NCI-H82 treated with DMSO at 0.1 percent for 48 hours (cell line): ENCODE results near the gene SLC44A3.
A peak's percentile ranks its signal among the peaks of the same experiment; 100 is the strongest.

Source experiments
- DNase-seq: peaks from one replicate; lab custom pipeline; 2025; ENCODE audit not compliant: unreplicated experiment; lab: John Stamatoyannopoulos, UW

The SLC44A3 gene

GRCh38 chr1:94799206-94799605 lies 21.0 kb upstream of the SLC44A3 start:
- DNase-seq: no peak

DNA sequence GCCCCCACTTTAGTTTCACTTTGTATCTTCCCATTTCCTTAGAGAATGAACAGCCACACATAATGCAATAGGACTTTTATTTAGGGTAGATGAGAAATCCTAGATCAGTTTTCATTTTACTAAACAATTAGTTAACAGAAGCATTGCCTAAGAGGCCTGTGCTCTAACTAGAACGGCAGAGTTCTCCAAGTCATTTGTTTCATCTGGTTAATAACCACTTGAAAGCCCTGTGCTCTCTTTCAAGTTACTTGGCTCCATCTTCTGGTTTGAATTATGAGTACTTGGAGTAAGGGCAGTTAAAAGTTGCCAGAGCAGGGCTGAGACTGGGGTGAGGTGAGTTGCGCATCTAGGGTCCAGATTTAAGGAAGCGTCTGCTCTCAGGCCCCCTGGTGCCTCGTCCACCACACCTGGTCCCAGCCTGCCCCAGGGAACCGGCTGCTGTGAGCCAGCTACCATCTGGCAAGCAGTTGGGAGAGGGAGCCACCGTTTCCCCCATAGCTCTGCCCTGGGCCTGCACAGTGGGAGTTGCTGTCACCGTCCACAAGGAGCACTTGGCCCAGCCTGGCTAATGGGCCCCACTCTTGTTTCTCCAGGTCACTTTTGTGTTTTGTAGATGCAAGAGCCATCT lies 18.1 kb upstream of the SLC44A3 start:
- peak; percentile 44 for DNase-seq

GRCh38 chr1:94803106-94803505 lies 17.1 kb upstream of the SLC44A3 start:
- no peak for DNase-seq

GRCh38 chr1:94803517-94804441 lies 16.4 kb upstream of the SLC44A3 start:
- DNase-seq: peak; percentile 88

DNA sequence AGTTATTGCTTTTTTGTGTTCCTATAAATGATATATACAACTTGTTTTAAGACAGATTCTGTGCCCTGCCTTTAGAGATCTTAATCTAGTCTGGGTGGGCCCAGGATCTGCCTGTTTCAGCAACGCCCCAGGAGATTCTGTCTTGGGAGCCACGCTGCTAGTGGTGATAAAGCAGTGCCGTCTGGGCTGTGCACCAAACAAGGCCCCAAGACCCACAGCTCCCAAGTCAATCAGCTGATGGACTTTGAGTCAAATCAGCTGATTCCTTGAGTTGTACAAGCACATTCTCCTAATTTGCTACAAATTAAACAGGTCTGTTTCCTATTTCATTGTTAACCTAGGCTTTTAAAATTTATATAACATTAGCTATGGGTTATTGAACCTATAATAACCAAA lies 15.7 kb upstream of the SLC44A3 start:
- no peak for DNase-seq

- no peak for DNase-seq
Observed at GRCh38 chr1:94805912-94806311, 14.2 kb upstream of the SLC44A3 start.

- no peak for DNase-seq
Observed at GRCh38 chr1:94806441-94806871, 13.7 kb upstream of the SLC44A3 start.

GRCh38 chr1:94807742-94808491 lies 12.2 kb upstream of the SLC44A3 start:
- DNase-seq: no peak

DNA sequence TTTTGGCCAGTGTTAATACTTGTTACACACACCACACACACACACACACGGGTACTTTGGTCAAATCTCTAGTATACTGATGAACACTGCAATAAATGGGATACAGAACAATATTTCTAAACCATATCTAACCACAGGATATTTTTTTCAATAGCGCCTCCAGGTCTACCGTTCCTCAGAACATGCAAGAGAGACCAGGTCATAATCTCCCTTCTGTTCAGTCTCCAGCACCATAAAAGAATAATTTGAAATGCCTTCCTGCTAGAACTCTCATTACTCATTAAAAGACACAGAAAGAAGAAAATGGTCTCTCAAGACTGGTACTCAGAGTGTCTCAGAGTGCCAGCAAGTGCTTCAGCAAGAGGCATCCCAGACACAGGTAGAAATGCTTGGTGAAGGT lies 11.5 kb upstream of the SLC44A3 start:
- no peak for DNase-seq

DNA sequence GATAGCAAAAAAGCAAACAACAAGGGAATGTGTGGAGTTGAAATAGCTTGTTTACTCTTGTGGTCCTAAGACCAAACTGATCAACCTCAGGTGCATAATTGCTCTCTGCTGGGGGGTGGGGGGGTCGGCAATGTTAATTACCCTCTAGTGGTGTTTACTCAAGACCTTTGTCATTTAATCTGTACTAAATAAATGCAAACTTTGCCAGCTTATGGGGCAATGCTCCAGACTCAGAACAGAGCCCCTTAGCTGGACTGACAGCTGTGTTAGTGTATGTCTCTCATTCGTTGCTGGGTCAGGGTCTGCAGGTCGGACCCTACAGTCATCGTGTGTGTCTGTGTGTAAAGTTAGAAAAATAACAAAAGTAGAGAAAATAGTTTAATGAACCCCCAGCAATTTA lies 7.2 kb upstream of the SLC44A3 start:
- DNase-seq: no peak

DNA sequence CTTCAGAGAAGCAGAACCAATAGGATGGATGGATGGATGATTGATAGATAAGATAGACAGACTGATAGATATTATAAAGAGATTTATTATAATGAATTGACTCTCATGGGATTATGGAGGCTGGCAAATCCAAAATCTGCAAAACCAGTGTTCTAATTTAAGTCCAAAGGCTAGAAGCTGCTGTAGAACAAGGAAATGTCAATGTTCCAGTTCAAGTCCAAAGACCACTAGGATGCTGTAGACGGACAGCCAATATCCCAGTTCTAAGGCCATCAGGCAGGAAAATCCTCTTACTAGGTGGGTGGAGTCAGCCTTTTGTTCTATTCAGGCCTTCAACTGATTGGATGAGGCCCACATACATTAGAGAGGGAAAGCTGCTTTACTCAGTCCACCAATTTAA lies 4.1 kb upstream of the SLC44A3 start:
- DNase-seq: no peak

DNA sequence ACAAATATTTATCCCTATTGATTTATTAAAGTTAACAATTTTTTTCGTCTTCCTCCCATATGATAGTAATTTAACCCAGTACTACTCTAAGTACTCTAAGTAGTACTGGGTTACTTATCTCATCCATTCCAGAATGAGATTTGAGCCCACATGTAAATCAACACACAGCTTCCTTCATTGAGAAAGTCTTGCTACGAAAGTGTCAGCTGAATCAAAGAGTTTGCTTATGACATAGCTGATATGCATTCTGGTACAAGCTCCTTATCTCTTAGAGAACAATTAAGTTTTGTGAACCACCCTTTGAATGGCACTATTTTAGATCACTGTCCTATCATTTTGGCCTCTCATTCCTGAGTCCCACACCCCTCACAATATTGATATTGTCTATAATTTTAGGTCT lies 2.4 kb upstream of the SLC44A3 start:
- no peak for DNase-seq

DNA sequence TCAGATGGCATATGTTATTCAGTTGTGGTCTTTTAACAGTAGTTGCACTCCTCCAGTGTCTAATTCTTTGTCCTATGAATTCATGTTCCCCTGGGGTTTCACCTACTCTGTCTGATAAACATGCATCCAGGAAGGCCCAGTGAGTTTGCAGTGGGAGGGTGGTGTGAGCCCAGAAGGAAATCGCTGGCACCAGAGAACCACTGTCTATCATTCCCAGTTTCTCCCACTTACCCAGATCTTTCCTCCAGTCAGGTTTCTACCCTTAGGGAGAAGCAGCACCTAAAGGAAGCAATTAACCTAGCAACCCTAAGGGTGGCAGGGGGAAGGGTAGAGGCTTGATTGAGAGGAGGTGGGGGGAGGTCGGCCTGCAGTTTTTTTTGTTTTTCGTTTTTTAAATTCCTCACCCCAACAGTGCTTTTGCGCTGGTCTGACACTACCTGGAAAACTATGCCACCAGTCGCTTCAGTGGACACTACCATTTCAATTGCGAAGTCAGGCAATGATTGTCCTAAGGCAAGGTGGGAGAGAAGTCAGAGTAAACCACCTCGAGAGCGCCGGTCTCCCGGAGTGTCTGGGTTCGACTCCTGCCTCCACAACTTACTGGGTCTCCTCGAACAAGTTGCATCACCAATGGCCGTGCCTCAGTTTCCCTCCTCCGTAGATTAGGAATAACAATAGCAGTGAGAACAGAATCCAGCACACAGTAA lies 766 bp upstream of the SLC44A3 start:
- no peak for DNase-seq

- DNase-seq: no peak
Observed at GRCh38 chr1:94820936-94821335, 779 bp downstream of the SLC44A3 start.

DNA sequence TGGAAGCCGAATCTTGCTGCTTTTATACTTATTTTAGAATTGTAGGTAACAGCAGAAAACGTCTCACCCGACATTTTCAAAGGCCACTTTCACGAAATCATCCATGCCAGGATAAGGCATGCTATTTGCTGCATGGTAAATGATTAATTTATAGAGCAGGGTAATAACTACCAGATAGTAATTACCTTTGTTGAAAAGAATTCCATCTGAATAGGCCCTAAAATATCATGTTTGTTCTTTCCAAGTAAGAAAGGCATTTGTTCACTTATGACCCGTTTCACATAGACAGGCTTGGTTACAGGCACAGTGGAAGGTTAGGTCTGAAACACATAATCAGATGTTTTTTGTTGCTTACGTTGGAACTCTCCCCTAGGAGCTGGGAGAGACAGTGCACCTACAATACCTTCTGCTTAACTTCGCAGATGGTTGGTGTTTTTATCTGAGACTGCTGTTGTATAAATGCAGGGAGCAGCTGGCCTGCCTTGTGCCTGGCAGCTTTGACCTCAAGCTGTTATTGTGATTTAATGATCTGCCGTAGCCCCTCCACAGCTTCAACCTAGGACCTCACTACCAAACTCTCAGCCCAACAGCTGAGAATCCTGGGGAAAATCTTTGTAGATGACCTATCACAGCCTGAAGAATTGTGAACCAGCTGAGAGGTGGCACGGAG lies 1.6 kb downstream of the SLC44A3 start:
- peak; percentile 83 for DNase-seq

DNA sequence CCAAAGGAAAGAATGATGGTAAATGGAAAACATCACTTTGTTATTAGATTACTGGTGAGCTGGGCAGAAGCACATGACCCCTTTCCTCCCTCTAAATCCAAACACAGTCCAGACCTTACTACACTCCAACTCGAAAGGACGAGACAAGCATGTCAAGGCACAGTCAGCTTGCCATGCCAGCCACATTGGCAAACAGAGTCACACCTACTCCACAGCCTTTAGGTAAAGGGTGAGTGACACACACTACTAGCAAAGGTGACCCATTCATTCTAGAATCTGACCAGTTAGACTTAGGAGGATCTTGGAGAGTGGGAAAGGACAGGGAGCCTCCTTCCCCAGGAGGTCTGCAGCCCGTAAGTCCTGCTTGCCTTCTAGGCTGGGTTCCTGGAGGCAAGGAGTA lies 3.0 kb downstream of the SLC44A3 start:
- DNase-seq: no peak

DNA sequence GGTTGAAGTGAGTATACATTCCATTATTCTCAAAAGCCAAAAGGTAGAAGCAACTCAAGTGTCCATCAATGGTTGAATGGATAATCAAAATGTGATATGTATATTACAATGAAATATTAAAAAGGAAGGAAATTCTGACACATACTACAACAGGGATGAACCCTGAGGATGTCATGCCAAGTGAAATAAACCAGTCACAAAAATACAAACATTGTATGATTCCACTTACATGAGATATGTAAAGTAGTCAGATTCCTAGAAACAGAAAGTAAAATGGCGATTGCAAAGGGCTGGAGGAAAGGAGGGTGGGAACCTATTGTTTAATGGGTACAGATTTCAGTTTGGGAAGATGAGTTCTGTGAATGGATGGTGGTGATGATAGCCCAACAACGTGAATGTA lies 5.8 kb downstream of the SLC44A3 start:
- no peak for DNase-seq

DNA sequence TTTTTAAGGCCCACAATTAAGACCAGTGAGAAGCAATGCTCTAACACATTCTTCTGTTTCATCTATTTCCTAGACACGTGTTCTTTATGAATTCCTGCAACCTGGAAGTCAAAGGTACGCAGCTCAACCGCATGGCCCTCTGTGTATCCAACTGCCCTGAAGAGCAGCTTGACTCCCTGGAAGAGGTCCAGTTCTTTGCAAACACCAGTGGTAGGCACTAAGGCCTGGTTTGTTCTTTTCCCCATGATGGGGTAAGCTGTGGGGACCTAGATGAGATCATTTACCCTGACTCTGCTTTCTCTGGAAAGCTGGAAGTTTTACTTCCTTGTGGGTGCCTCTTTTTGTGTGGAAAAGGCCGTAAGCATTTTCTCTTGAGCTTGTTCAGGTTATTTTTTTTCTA lies 7.3 kb downstream of the SLC44A3 start:
- DNase-seq: no peak

DNA sequence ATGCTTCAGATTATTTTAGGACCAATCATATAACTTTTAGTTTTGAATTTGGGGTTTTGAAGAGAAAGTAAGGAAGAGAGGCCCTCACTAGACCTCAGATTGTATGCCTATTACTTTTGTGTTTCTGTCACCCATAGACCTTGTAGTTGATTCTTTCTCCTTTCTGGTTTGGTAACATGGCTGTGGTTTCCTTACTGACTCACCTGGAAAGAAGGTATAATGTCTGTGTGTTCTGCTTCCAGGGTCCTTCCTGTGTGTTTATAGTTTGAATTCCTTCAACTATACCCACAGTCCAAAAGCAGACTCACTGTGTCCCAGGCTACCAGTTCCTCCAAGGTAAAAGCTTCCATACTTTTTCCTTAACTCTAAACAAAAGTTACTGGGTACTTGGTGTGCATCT lies 8.1 kb downstream of the SLC44A3 start:
- DNase-seq: no peak

GRCh38 chr1:94831641-94832040 lies 11.5 kb downstream of the SLC44A3 start:
- DNase-seq: no peak

DNA sequence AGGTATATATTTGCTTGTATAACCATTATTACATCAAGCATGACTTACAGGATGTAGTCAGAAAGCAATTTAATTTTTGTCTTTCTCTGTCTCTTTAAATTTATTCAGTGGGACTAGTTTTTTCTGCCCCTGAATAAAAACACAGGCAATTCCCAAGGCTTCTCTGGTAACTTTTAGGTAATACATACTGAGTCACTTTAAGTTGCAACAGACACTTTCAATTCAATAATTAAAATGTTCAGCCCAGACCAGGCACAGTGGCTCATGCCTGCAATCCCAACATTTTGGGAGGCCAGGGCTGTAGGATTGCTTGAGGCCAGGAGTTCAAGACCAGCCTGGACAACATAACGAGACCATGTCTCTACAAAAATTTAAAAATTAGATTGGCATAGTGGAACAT lies 12.3 kb downstream of the SLC44A3 start:
- no peak for DNase-seq
